Prostate gland (tissue), 2 donors: ENCODE results near the gene SUGCT. TPM values are rescaled to one million over a fixed set of nuclear protein-coding genes. Genes with fewer than 3 reads are reported as not detected.
"Not testable (repeated sequence)": the region's sequence is repeated elsewhere in the genome, so short reads cannot be mapped to it uniquely, and the experiment has no call there.

Source experiments
- DNase-seq: peaks from one replicate; pipeline ENCODE4 v3.0.0-alpha.2; 2019; ENCODE audit warnings: low spot score
- H3K27ac ChIP-seq, 2 donors: fragments of 200-600 bp; sonication (generic); 2 replicates each; pipeline ENCODE4 v1.5.1; 2017 to 2019
- H3K27me3 ChIP-seq: fragments of 200-600 bp; sonication (generic); replicated peaks from 2 replicates; pipeline ENCODE4 v1.5.1; 2019; ENCODE audit not compliant: insufficient read depth
- H3K36me3 ChIP-seq, 2 donors: fragments of 200-600 bp; sonication (generic); 1 replicate in 1 of 2; 2 replicates in 1 of 2; pipeline versions ENCODE4 v1.5.1 to v1.8.1; 2017 to 2019
- H3K4me1 ChIP-seq: fragments of 200-600 bp; sonication (generic); replicated peaks from 2 replicates; pipeline ENCODE4 v1.5.1; 2019
- H3K4me3 ChIP-seq, 2 donors: fragments of 200-600 bp; sonication (generic); 2 replicates each; pipeline ENCODE4 v1.5.1; 2017 to 2019
- H3K9me3 ChIP-seq: fragments of 200-600 bp; sonication (generic); 2 replicates; pipeline ENCODE4 v1.5.1; 2017
- POLR2A ChIP-seq: fragments of 450-650 bp; IDR thresholded peaks from one replicate; pipeline ENCODE4 v1.6.1; 2016; ENCODE audit warnings: antibody characterized with exemption, mild to moderate bottlenecking
- POLR2AphosphoS5 ChIP-seq: sonication (generic); formaldehyde crosslinking; IDR thresholded peaks from one replicate; pipeline ENCODE4 v1.6.1; 2017; ENCODE audit warnings: antibody characterized with exemption
- WGBS: methylation state at CpG from one replicate; pipeline ENCODE4 v1.1.5; 2018; 5-methylcytosine and 5-hydroxymethylcytosine counted together
- intact Hi-C: fragments of 100-400 bp; cut with DNase I; formaldehyde crosslinking; loops from one replicate; pipeline ENCODE4 v1.14.2; 2022
- total RNA-seq, 2 donors: library from RNA; depleted of rRNA; stranded (reverse); fragments of >200 nt; gene quantifications; one replicate each; pipeline ENCODE4 v1.1.0, GENCODE V29; 2016
- TF ChIP-seq, protein P1 (sequence below), 4 experiments: fragments of 200-600 bp in 2 of 4; fragments of 450-650 bp in 2 of 4; sonication (generic) in 2 of 4; IDR thresholded peaks; 1 replicate in 3 of 4; 2 replicates in 1 of 4; pipeline ENCODE4 v1.5.1; 2016 to 2019; ENCODE audit warnings: antibody characterized with exemption in 4 of 4, mild to moderate bottlenecking in 2 of 4, moderate library complexity in 2 of 4

SUGCT gene
- total RNA-seq, 2 donors from 2014 or later: 2.2 to 3.2 TPM

DNA sequence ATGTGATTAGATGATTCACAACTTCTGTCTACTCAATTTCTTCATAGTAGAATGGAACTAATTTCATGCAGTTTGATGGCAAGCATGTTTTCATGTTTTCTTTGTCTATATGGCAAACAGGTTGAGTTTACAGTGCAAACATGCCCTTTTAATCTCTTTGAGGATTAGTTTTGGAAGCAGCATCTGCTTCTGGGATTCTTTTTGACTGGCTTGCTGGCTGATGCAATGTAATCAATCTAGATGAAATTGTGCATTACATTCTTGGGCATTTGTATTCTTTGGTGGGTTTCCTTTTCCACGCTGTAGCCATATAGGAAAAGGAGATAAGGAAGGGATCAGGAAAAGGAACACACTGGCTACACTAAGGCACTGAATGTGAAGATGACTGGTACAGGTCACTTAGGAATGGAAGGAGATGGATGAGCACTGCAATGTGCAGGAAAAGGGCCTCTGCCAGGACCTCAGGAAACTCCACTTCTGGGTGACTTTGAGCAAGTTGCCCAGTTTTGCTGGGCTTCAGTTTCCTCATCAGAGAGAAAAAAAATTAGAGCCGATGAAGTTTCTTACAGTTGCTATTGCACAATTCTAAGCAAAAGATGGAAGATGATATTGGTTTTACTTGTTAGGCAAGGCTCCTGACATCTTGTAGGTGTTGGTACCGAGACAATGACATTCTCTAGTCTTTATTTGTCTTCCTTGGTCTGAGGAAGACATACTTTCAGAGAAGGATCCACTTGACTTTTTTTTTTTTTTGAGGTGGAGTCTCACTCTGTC, 269.1 kb downstream of the SUGCT start:
- Histone ChIP-seq H3K27ac (no peak overlapping the region), H3K36me3 (no peaks in the 10 kb centered on the region), H3K4me1 (no peaks in the 10 kb centered on the region), H3K4me3 (no peak overlapping the region), H3K9me3 (no peaks in the 10 kb centered on the region), H3K27me3 (no peaks in the 10 kb centered on the region)
- TF ChIP-seq, protein P1, sequence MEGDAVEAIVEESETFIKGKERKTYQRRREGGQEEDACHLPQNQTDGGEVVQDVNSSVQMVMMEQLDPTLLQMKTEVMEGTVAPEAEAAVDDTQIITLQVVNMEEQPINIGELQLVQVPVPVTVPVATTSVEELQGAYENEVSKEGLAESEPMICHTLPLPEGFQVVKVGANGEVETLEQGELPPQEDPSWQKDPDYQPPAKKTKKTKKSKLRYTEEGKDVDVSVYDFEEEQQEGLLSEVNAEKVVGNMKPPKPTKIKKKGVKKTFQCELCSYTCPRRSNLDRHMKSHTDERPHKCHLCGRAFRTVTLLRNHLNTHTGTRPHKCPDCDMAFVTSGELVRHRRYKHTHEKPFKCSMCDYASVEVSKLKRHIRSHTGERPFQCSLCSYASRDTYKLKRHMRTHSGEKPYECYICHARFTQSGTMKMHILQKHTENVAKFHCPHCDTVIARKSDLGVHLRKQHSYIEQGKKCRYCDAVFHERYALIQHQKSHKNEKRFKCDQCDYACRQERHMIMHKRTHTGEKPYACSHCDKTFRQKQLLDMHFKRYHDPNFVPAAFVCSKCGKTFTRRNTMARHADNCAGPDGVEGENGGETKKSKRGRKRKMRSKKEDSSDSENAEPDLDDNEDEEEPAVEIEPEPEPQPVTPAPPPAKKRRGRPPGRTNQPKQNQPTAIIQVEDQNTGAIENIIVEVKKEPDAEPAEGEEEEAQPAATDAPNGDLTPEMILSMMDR (IDR thresholded peaks at IDR 0.05): no peak
- TF ChIP-seq POLR2A: no peak
- no peak for TF ChIP-seq POLR2AphosphoS5
- no peak for DNase-seq
- intact Hi-C loops: no loop called here
- 93% methylated on average over 3 of the region's 3 CpGs for WGBS

DNA sequence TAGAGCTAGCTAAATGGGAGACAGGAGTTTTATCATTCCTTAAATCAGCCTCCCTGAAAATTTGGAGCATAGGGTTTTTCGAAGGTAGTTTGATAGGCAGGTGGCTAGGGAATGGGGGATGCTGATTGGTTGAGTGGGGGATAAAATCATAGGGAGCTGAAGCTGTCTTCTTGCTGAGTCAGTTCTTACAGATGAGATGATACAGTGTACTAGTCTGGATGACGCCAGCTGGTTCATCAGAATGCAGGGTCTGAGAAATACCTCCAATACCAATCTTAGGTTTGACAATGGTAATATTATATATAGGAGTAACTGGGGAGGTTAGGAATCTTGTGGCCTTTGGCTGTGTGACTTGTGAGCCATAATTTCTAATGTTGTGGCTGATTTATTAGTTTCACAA, 271.2 kb downstream of the SUGCT start:
- no peak overlapping the region for H3K4me3 ChIP-seq
- no peaks in the 10 kb centered on the region for H3K27me3 ChIP-seq
- no peaks in the 10 kb centered on the region for H3K4me1 ChIP-seq
- no peak for DNase-seq
- no peak for TF ChIP-seq POLR2A
- TF ChIP-seq, protein P1 (IDR thresholded peaks at IDR 0.05): no peak
- no peak for TF ChIP-seq POLR2AphosphoS5
- H3K27ac ChIP-seq: no peak overlapping the region
- H3K9me3 ChIP-seq: no peaks in the 10 kb centered on the region
- intact Hi-C loops: no loop called here
- WGBS: 93% methylated on average over 2 of the region's 2 CpGs
- no peaks in the 10 kb centered on the region for H3K36me3 ChIP-seq

DNA sequence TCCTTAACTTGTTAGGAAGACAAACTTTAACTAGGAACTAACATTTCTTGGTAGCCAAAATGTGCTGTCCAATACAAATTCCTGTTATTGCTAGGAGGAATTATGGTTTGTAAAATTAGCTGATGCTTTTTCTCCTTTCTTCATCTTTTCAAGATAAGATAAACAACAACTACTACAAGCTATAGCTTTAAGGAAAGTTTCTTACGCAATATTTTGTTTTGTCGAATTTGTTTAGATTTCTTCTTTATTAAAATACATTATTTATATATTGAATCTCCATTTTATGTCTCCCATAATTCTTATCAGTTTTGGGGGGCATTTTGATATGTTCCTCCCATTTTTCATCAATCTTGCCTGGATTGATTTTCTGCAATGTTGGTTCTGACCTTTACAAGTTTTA, 277.5 kb downstream of the SUGCT start:
- no peaks in the 10 kb centered on the region for H3K9me3 ChIP-seq
- H3K27me3 ChIP-seq: no peaks in the 10 kb centered on the region
- no peak for DNase-seq
- TF ChIP-seq, protein P1 (IDR thresholded peaks at IDR 0.05): no peak
- TF ChIP-seq POLR2AphosphoS5 (no peak), POLR2A (no peak)
- no peaks in the 10 kb centered on the region for H3K4me1 ChIP-seq
- intact Hi-C loops: no loop called here
- WGBS: 92% methylated on average over 2 of the region's 2 CpGs
- no peak overlapping the region for H3K4me3 ChIP-seq
- no peak overlapping the region for H3K27ac ChIP-seq
- H3K36me3 ChIP-seq: no peaks in the 10 kb centered on the region

DNA sequence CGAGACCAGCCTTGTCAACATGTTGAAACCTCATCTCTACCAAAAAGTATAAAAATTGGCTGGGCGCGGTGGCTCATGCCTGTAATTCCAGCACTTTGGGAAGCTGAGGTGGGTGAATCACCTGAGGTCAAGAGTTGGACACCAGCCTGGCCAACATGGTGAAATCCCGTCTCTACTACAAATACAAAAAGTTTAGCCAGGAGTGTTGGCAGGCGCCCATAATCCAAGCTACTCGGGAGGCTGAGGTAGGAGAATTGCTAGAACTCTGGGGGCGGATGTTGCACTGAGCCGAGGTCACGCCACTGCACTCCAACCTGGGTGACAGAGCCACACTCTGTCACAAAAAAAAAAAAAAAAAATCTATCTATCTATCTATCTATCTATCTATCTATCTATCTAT, 279.9 kb downstream of the SUGCT start:
- H3K27me3 ChIP-seq, H3K4me3 ChIP-seq, H3K9me3 ChIP-seq, H3K36me3 ChIP-seq, H3K27ac ChIP-seq, H3K4me1 ChIP-seq, DNase-seq, intact Hi-C loops: not testable (repeated sequence)
- 94% methylated on average over 9 of the region's 9 CpGs for WGBS

DNA sequence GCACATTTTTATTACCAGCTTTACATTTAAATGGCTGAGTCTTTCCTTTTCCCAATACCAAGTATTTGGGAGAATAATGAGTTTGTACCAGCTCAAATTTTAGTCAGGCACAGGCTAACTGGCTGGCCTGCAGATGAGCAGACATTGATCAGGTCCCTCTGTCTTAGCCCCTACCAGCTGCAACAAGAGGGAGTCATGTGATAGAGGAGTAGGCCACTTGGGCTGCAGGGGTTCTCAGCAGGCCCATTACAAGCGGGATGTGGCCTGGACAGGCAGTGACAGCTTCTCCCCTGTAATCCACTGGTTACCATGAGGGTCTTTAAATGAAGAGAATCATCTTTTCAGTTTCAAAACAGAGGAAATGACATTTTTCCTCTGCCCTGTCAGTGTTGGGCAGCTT, 283.6 kb downstream of the SUGCT start:
- Histone ChIP-seq H3K4me1 (no peaks in the 10 kb centered on the region), H3K9me3 (no peaks in the 10 kb centered on the region), H3K27me3 (no peaks in the 10 kb centered on the region), H3K4me3 (no peak overlapping the region), H3K36me3 (no peaks in the 10 kb centered on the region), H3K27ac (no peak overlapping the region)
- DNase-seq: no peak
- intact Hi-C loops: no loop called here
- TF ChIP-seq POLR2A (no peak), POLR2AphosphoS5 (no peak)
- TF ChIP-seq, protein P1 (IDR thresholded peaks at IDR 0.05): no peak
- WGBS: 100% methylated on average over 1 of the region's 1 CpG
